Subcutaneous adipose tissue (tissue), 4 donors: ENCODE results near the gene TMEM256. TPM values are rescaled to one million over a fixed set of nuclear protein-coding genes. Genes with fewer than 3 reads are reported as not detected.

ENCODE experiments used
- total RNA-seq, 4 donors: library from RNA; depleted of rRNA; stranded (reverse); fragments of >200 nt; gene quantifications; one replicate each; pipeline ENCODE4 v1.1.0, GENCODE V29; 2016
- TF ChIP-seq, protein P1 (sequence below): fragments of 450-650 bp; IDR thresholded peaks from one replicate; pipeline ENCODE4 v1.5.1; 2016; ENCODE audit warnings: low read depth, mild to moderate bottlenecking, control low read depth, antibody characterized with exemption, moderate library complexity

TMEM256 gene
- total RNA-seq, 4 donors from 2014 or later: 76.7 to 134 (median 109) TPM

DNA sequence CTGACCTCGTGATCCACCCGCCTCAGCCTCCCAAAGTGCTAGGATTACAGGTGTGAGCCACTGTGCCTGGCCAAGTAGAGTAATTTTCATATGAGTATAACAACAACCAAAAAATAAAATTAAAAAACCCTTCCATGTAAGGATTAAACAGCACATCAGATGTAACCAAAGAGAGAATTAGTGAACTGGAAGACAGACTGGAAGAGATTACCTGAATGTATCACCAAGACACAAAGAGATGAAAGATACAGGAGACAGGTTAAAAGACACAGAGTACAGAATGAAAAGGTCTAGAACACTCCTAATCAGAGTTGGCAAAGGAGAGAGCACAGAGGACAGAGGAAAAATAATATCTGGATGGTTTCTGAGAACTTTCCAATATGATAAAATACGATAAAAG lies 24.8 kb downstream of the TMEM256 start:
- TF ChIP-seq, protein P1, sequence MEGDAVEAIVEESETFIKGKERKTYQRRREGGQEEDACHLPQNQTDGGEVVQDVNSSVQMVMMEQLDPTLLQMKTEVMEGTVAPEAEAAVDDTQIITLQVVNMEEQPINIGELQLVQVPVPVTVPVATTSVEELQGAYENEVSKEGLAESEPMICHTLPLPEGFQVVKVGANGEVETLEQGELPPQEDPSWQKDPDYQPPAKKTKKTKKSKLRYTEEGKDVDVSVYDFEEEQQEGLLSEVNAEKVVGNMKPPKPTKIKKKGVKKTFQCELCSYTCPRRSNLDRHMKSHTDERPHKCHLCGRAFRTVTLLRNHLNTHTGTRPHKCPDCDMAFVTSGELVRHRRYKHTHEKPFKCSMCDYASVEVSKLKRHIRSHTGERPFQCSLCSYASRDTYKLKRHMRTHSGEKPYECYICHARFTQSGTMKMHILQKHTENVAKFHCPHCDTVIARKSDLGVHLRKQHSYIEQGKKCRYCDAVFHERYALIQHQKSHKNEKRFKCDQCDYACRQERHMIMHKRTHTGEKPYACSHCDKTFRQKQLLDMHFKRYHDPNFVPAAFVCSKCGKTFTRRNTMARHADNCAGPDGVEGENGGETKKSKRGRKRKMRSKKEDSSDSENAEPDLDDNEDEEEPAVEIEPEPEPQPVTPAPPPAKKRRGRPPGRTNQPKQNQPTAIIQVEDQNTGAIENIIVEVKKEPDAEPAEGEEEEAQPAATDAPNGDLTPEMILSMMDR: no peak

- TF ChIP-seq, protein P1: no peak
Observed at GRCh38 chr17:7374353-7374752, 29.5 kb downstream of the TMEM256 start.

DNA sequence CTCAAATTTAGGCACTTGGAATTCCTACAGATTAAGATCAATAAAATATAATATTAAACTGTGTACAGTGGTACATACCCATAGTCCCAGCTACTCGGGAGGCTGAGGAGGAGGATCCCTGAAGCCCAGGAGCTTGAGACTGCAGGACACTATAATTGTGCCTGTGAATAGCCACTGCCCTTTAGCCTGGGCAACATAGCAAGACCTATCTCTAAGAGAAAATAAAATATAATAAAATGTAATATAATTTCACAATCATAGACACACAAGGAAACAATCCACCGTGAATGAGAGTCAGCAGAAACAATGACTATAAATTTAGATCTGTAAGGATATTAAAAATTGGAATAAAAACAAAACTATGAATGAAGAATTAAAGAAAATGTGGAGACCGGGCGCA lies 33.0 kb downstream of the TMEM256 start:
- TF ChIP-seq, protein P1: no peak

GRCh38 chr17:7369825-7370224 lies 34.1 kb downstream of the TMEM256 start:
- TF ChIP-seq, protein P1: no peak

DNA sequence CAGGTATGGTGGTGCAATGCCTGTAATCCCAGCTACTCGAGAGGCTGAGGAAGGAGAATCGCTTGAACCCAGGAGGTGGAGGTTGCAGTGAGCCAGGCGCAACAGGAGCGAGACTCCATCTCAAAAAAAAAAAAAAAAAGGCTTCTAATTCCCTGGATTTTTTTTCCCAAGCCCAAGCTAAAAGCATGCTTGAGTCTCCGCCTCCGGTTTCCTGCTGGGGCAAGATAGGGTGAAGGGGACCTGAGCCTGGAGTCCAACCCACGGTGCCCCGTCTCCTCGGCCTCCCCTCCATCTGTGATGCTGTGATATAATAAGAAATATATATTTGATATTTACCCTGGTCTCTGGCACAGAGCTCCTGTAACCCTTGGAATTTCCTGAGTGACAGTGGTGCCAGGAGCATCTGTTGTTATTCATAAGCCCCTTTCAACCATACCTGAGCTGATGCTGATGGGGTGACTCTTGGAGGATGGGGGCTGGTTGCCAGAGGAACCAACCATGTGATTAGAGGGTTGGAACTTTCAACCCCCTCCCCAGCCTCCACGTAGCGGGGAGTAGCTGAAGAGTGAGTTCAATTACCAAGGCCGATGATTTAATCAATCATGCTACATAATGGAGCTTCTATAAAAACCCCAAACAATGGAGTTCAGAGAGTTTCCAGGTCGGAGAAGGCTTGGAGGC lies 35.8 kb downstream of the TMEM256 start:
- TF ChIP-seq, protein P1: no peak

- TF ChIP-seq, protein P1: no peak
Observed at GRCh38 chr17:7367083-7367482, 36.8 kb downstream of the TMEM256 start.

DNA sequence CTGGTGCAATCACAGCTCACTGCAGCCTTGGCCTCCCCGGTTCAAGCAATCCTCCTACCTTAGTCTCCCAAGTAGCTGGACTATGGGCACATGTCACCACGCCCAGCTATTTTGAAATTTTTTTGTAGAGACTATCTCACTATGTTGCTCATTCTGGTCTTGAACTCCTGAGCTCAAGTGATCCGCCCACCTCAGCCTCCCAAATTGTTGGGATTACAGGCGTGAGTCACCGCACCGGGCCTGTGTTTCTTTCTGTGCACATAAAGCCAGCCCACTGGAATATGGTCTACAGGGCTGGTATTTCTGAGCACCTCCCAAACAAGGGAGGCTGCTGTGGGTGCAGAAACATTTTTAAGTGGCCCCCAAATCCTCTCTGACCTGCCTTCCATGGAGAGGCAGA lies 40.6 kb downstream of the TMEM256 start:
- TF ChIP-seq, protein P1: no peak
